SK-N-SH treated with all-trans-retinoic acid at 6 μM for 48 hours (cell line): Measurements from ENCODE around the gene TRAP1.

Experiments used
- CREB5 ChIP-seq: fragments of 250-450 bp; sonication (Bioruptor Pico); IDR thresholded peaks from 2 replicates; pipeline ENCODE4 v1.5.1; 2020; ENCODE audit warnings: low read depth, mild to moderate bottlenecking, moderate library complexity
- CSDC2 ChIP-seq: fragments of 250-450 bp; sonication (Bioruptor Pico); IDR thresholded peaks from 2 replicates; pipeline ENCODE4 v1.5.0; 2020; ENCODE audit warnings: mild to moderate bottlenecking, moderate library complexity
- CSRNP3 ChIP-seq: fragments of 250-450 bp; sonication (Bioruptor Pico); IDR thresholded peaks from 2 replicates; pipeline ENCODE4 v1.5.1; 2021; ENCODE audit warnings: mild to moderate bottlenecking, moderate library complexity
- ESRRG ChIP-seq: fragments of 250-450 bp; sonication (Bioruptor Pico); IDR thresholded peaks from 2 replicates; pipeline ENCODE4 v1.6.1; 2021; ENCODE audit warnings: mild to moderate bottlenecking
- GLIS3 ChIP-seq: fragments of 250-450 bp; sonication (Bioruptor Pico); IDR thresholded peaks from 2 replicates; pipeline ENCODE4 v1.5.0; 2020; ENCODE audit warnings: mild to moderate bottlenecking, moderate library complexity
- ISL1 ChIP-seq: fragments of 250-450 bp; sonication (Bioruptor Pico); IDR thresholded peaks from 2 replicates; pipeline ENCODE4 v2.1.2; 2022; ENCODE audit warnings: mild to moderate bottlenecking, moderate library complexity
- PATZ1 ChIP-seq: fragments of 250-450 bp; sonication (Bioruptor Pico); IDR thresholded peaks from 2 replicates; pipeline ENCODE4 v1.8.0; 2020; ENCODE audit warnings: mild to moderate bottlenecking, moderate library complexity, borderline replicate concordance
- POU6F1 ChIP-seq: fragments of 250-450 bp; sonication (Bioruptor Pico); IDR thresholded peaks from 2 replicates; pipeline ENCODE4 v1.8.0; 2021; ENCODE audit warnings: low read depth, mild to moderate bottlenecking, moderate library complexity, borderline replicate concordance
- PPARA ChIP-seq: fragments of 250-450 bp; sonication (Bioruptor Pico); IDR thresholded peaks from 2 replicates; pipeline ENCODE4 v1.5.0; 2020; ENCODE audit warnings: mild to moderate bottlenecking, borderline replicate concordance
- SNAI2 ChIP-seq: fragments of 250-450 bp; sonication (Bioruptor Pico); IDR thresholded peaks from 2 replicates; pipeline ENCODE4 v1.5.0; 2020; ENCODE audit warnings: mild to moderate bottlenecking, moderate library complexity
- TOX ChIP-seq: fragments of 250-450 bp; sonication (Bioruptor Pico); IDR thresholded peaks from 2 replicates; pipeline ENCODE4 v1.8.0; 2021; ENCODE audit warnings: mild to moderate bottlenecking, moderate library complexity, borderline replicate concordance
- ZFP30 ChIP-seq: fragments of 450-650 bp; formaldehyde crosslinking; IDR thresholded peaks from 2 replicates; pipeline ENCODE4 v1.5.0; 2022; ENCODE audit warnings: mild to moderate bottlenecking, moderate library complexity
- ZNF70 ChIP-seq: fragments of 450-650 bp; formaldehyde crosslinking; IDR thresholded peaks from 2 replicates; pipeline ENCODE4 v1.5.0; 2020; ENCODE audit warnings: mild to moderate bottlenecking, moderate library complexity

GRCh38 chr16:3674513-3675295 lies 42.6 kb downstream of the TRAP1 start:
- no peak for TF ChIP-seq GLIS3 (CRISPR knock-in tag)
- TF ChIP-seq CREB5 (CRISPR knock-in tag), result no peak
- no peak for TF ChIP-seq PPARA
- TF ChIP-seq ISL1 (CRISPR knock-in tag), result no peak
- no peak for TF ChIP-seq ZFP30 (CRISPR knock-in tag)
- no peak for TF ChIP-seq CSRNP3
- no peak for TF ChIP-seq SNAI2 (CRISPR knock-in tag)
- TF ChIP-seq TOX (CRISPR knock-in tag), result no peak
- TF ChIP-seq CSDC2 (CRISPR knock-in tag), result no peak
- TF ChIP-seq ZNF70 (CRISPR knock-in tag), result no peak
- no peak for TF ChIP-seq POU6F1 (CRISPR knock-in tag)
- no peak for TF ChIP-seq PATZ1 (CRISPR knock-in tag)
- TF ChIP-seq ESRRG (CRISPR knock-in tag), result no peak
